Tibial nerve (tissue), 4 donors: Measurements from ENCODE around the gene SECISBP2L. TPM values are rescaled to one million over a fixed set of nuclear protein-coding genes. Genes with fewer than 3 reads are reported as not detected.
A peak's percentile ranks its signal among the peaks of the same experiment; 100 is the strongest.

ENCODE experiments used
- DNase-seq, 2 donors: peaks; one replicate each; pipeline ENCODE4 v3.0.0-alpha.2; 2019; ENCODE audit warnings: low spot score in 2 of 2
- H3K27ac ChIP-seq, 4 donors: fragments of 200-600 bp; sonication (generic) in 3 of 4; one replicate each; pipeline ENCODE4 v1.5.1; 2017 to 2019; ENCODE audit warnings: mild to moderate bottlenecking in 1 of 4
- H3K27me3 ChIP-seq, 2 donors: fragments of 200-600 bp; sonication (generic) in 1 of 2; one replicate each; pipeline versions ENCODE4 v1.5.1 to v1.6.0; 2017 to 2019
- H3K36me3 ChIP-seq, 3 donors: fragments of 200-600 bp; sonication (generic); one replicate each; pipeline ENCODE4 v1.5.1; 2018 to 2019
- H3K4me1 ChIP-seq, 4 donors: fragments of 200-600 bp; sonication (generic) in 3 of 4; one replicate each; pipeline ENCODE4 v1.5.1; 2017 to 2019
- H3K4me3 ChIP-seq, 4 donors: fragments of 200-600 bp; sonication (generic) in 3 of 4; one replicate each; pipeline ENCODE4 v1.5.1; 2017 to 2019; ENCODE audit warnings: mild to moderate bottlenecking in 1 of 4, moderate library complexity in 1 of 4
- H3K9me3 ChIP-seq, 4 donors: fragments of 200-600 bp; sonication (generic) in 3 of 4; one replicate each; pipeline ENCODE4 v1.5.1; 2017 to 2019
- EP300 ChIP-seq, 2 donors: sonication (generic); formaldehyde crosslinking; IDR thresholded peaks; one replicate each; pipeline ENCODE4 v1.6.1; 2017; ENCODE audit warnings: antibody characterized with exemption in 2 of 2, mild to moderate bottlenecking in 1 of 2
- POLR2A ChIP-seq, 2 donors: fragments of 450-650 bp; IDR thresholded peaks; one replicate each; pipeline ENCODE4 v1.6.1; 2017; ENCODE audit warnings: antibody characterized with exemption in 2 of 2, mild to moderate bottlenecking in 2 of 2, moderate library complexity in 2 of 2
- WGBS, 2 donors: methylation state at CpG; one replicate each; pipeline ENCODE4 v1.1.5; 2018; 5-methylcytosine and 5-hydroxymethylcytosine counted together
- total RNA-seq, 4 donors: library from RNA; depleted of rRNA; stranded (reverse); fragments of >200 nt; gene quantifications; one replicate each; pipeline ENCODE4 v1.1.0, GENCODE V29; 2016
- TF ChIP-seq, protein P1 (sequence below), 5 experiments: fragments of 200-600 bp in 3 of 5; fragments of 450-650 bp in 2 of 5; sonication (generic) in 3 of 5; IDR thresholded peaks; one replicate each; pipeline ENCODE4 v1.5.1; 2016 to 2019; ENCODE audit warnings: antibody characterized with exemption in 5 of 5, mild to moderate bottlenecking in 3 of 5, moderate library complexity in 2 of 5

Gene SECISBP2L
- total RNA-seq, 4 donors from 2014 or later: 178 to 324 (median 283) TPM

DNA sequence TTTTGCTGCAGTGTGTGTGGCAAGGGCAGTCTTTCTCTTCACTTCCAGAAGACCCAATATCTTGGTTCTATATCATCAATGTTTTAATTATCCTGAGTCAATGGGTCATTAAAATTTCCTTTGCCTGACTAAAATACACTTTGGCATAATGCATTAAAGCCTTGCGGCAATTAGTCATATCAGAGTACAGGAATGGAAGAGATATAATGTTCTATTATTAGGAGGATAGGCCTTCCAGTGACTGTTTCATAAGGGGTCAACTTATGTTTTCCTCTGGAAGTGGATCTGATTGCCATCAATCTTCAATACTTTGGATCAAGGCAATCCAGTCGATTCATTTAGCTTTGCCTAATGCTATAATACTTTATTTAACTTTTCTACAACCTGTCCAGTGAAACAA lies 9.4 kb upstream of the SECISBP2L start:
- no peaks in the 10 kb centered on the region for H3K9me3 ChIP-seq
- no peak overlapping the region for H3K27ac ChIP-seq
- TF ChIP-seq, protein P1, sequence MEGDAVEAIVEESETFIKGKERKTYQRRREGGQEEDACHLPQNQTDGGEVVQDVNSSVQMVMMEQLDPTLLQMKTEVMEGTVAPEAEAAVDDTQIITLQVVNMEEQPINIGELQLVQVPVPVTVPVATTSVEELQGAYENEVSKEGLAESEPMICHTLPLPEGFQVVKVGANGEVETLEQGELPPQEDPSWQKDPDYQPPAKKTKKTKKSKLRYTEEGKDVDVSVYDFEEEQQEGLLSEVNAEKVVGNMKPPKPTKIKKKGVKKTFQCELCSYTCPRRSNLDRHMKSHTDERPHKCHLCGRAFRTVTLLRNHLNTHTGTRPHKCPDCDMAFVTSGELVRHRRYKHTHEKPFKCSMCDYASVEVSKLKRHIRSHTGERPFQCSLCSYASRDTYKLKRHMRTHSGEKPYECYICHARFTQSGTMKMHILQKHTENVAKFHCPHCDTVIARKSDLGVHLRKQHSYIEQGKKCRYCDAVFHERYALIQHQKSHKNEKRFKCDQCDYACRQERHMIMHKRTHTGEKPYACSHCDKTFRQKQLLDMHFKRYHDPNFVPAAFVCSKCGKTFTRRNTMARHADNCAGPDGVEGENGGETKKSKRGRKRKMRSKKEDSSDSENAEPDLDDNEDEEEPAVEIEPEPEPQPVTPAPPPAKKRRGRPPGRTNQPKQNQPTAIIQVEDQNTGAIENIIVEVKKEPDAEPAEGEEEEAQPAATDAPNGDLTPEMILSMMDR (IDR thresholded peaks at IDR 0.05): no peak
- TF ChIP-seq POLR2A (IDR thresholded peaks at IDR 0.05): no peak
- TF ChIP-seq EP300 (IDR thresholded peaks at IDR 0.05): no peak
- no peaks in the 10 kb centered on the region for H3K36me3 ChIP-seq
- no peak overlapping the region for H3K4me3 ChIP-seq
- no peaks in the 10 kb centered on the region for H3K4me1 ChIP-seq
- DNase-seq: no peak
- 79 to 83% methylated on average over 2 of the region's 2 CpGs for WGBS, 2 donors
- H3K27me3 ChIP-seq: no peaks in the 10 kb centered on the region

GRCh38 chr15:49052662-49053061 lies 6.4 kb upstream of the SECISBP2L start:
- no peaks in the 10 kb centered on the region for H3K36me3 ChIP-seq
- DNase-seq: no peak
- H3K4me1 ChIP-seq: no peaks in the 10 kb centered on the region
- H3K4me3 ChIP-seq: no peak overlapping the region
- no peaks in the 10 kb centered on the region for H3K9me3 ChIP-seq
- no peak for TF ChIP-seq EP300 (IDR thresholded peaks at IDR 0.05)
- TF ChIP-seq, protein P1 (IDR thresholded peaks at IDR 0.05): no peak
- no peak overlapping the region for H3K27ac ChIP-seq
- WGBS, 2 donors: 91 to 96% methylated on average over 4 of the region's 4 CpGs
- no peaks in the 10 kb centered on the region for H3K27me3 ChIP-seq

DNA sequence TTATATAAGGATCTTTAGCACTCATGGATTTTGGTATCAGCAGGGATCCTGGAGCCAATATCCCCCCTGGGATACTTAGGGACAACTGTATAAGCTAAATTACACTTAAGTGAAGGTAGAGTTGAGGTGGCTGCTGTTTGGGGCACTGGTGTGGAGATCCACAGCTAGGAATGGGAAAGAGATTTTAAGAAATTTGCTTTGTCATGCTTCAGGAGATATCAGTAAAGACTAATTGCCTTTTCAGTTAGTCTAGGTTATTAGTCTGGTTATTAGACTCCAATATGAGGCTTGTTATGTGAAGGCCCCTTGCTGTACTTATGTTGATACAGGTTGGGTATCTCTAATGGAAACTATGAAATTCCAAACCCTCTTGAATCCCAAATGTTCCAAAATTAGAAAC lies 1.2 kb upstream of the SECISBP2L start:
- H3K27me3 ChIP-seq: no peaks in the 10 kb centered on the region
- TF ChIP-seq, protein P1 (IDR thresholded peaks at IDR 0.05): no peak
- TF ChIP-seq EP300 (IDR thresholded peaks at IDR 0.05): no peak
- TF ChIP-seq POLR2A (IDR thresholded peaks at IDR 0.05): no peak
- no peak for DNase-seq
- no peak overlapping the region for H3K4me3 ChIP-seq
- H3K4me1 ChIP-seq: peaks cover 0 to 32% (median 15%) of the 10 kb centered on the region in 4 donors
- H3K9me3 ChIP-seq: no peaks in the 10 kb centered on the region
- no peak overlapping the region for H3K27ac ChIP-seq
- H3K36me3 ChIP-seq: peaks cover 0 to under 1% (median 0%) of the 10 kb centered on the region in 3 donors

GRCh38 chr15:49045751-49046219 lies 461 bp downstream of the SECISBP2L start:
- H3K27ac ChIP-seq: peak overlapping the region; percentile 84 to 95 (median 94)
- 0% methylated on average over 16 to 17 of the region's 17 CpGs for WGBS, 2 donors
- peaks cover 0 to 41% (median 16%) of the 10 kb centered on the region in 4 donors for H3K4me1 ChIP-seq
- TF ChIP-seq EP300 (IDR thresholded peaks at IDR 0.05): no peak
- TF ChIP-seq POLR2A (IDR thresholded peaks at IDR 0.05): no peak
- TF ChIP-seq, protein P1 (IDR thresholded peaks at IDR 0.05): no peak
- H3K9me3 ChIP-seq: no peaks in the 10 kb centered on the region
- no peaks in the 10 kb centered on the region for H3K27me3 ChIP-seq
- peaks cover 0 to 4% (median 0%) of the 10 kb centered on the region in 3 donors for H3K36me3 ChIP-seq
- DNase-seq: peak in 1 of 2 donors; percentile 32
- H3K4me3 ChIP-seq: peak overlapping the region; percentile 70 to 97 (median 87)

DNA sequence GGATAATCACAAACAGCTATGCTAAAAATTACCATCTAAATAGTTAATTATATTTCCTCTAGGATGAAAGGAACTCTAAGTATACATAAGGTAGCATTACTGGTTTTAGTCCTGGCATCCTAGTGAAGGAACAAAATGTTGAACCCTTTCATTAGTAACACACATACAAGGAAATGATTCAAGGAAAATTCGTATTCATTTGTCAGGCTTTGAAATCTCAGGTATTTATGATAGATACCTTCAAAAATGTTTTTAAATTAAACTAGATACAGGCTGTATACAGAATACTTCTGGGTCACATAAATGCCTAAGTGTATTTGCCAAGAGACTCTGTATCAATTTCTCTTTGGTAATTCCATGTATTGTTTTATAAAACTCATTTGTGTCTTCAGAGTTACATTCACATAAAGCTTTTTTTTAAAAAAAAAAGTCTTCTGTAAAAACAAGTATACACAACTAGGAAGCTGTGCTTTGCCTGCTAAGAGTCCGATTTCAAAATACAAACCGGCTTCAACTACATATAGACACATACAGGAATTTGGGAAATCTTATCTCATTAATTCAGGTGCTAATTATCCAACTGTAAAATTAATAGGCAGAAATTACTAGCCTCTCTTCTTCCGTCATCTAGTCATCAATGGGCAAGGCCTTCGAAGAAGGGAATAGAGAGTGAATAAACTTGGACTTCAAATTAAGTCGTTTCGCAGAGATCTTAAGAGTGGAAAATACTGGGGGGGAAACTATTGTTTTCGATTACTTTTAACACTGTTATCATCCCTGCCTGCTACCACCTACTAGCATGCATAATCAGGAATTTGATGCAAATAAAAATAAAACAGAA lies 1.3 kb downstream of the SECISBP2L start:
- no peaks in the 10 kb centered on the region for H3K9me3 ChIP-seq
- peak overlapping the region; percentile 70 to 97 (median 87) for H3K4me3 ChIP-seq
- peak overlapping the region; percentile 84 to 95 (median 94) for H3K27ac ChIP-seq
- no peak for TF ChIP-seq POLR2A (IDR thresholded peaks at IDR 0.05)
- TF ChIP-seq, protein P1 (IDR thresholded peaks at IDR 0.05): no peak
- TF ChIP-seq EP300 (IDR thresholded peaks at IDR 0.05): no peak
- no peak for DNase-seq
- 3 to 5% methylated on average over 8 of the region's 8 CpGs for WGBS, 2 donors
- H3K4me1 ChIP-seq: peaks cover 0 to 44% (median 16%) of the 10 kb centered on the region in 4 donors
- no peaks in the 10 kb centered on the region for H3K27me3 ChIP-seq
- peaks cover 0 to 4% (median 0%) of the 10 kb centered on the region in 3 donors for H3K36me3 ChIP-seq
